Measurements from ENCODE around the gene F2RL2.
A peak's percentile ranks its signal among the peaks of the same experiment; 100 is the strongest.

Gene F2RL2

GRCh38 chr5:76602094-76602726 is 21.0 kb downstream of the F2RL2 start:
- H3K4me3 ChIP-seq (ENCODE audit: low read depth, low read length) = no peak overlapping the region
- peak; percentile 73 for DNase-seq (ENCODE audit: low read depth)
- peak; percentile 70 for TF ChIP-seq CTCF (conservative IDR thresholded peaks at IDR 0.05; ENCODE audit: low read depth, low read length)

- peak; percentile 79 for TF ChIP-seq CTCF (conservative IDR thresholded peaks at IDR 0.05; ENCODE audit: low read depth, low read length)
- no peak overlapping the region for H3K4me3 ChIP-seq (ENCODE audit: low read depth, low read length)
- DNase-seq (ENCODE audit: low read depth) = peak; percentile 88
Measured at GRCh38 chr5:76601470-76601869, 21.7 kb downstream of the F2RL2 start.

- TF ChIP-seq CTCF (conservative IDR thresholded peaks at IDR 0.05; ENCODE audit: low read depth, low read length) = no peak
- no peak overlapping the region for H3K4me3 ChIP-seq (ENCODE audit: low read depth, low read length)
- no peak for DNase-seq (ENCODE audit: low read depth)
Measured at GRCh38 chr5:76600716-76601115, 22.5 kb downstream of the F2RL2 start.

- no peak for TF ChIP-seq CTCF (conservative IDR thresholded peaks at IDR 0.05; ENCODE audit: low read depth, low read length)
- DNase-seq (ENCODE audit: low read depth) = no peak
Measured at GRCh38 chr5:76598531-76598930, 24.7 kb downstream of the F2RL2 start.

GRCh38 chr5:76595755-76596481 is 27.3 kb downstream of the F2RL2 start:
- no peak for TF ChIP-seq CTCF (conservative IDR thresholded peaks at IDR 0.05; ENCODE audit: low read depth, low read length)
- H3K4me3 ChIP-seq (ENCODE audit: low read depth, low read length) = no peak overlapping the region
- no peak for DNase-seq (ENCODE audit: low read depth)

More at GRCh38 chr5:76598531-76598930, 24.7 kb downstream of the F2RL2 start:
- H3K4me3 ChIP-seq (ENCODE audit: low read depth, low read length) = no peak overlapping the region

GRCh38 chr5:76594107-76594506 is 29.1 kb downstream of the F2RL2 start:
- no peak for TF ChIP-seq CTCF (conservative IDR thresholded peaks at IDR 0.05; ENCODE audit: low read depth, low read length)
- DNase-seq (ENCODE audit: low read depth) = no peak
- H3K4me3 ChIP-seq (ENCODE audit: low read depth, low read length) = no peak overlapping the region

GRCh38 chr5:76592692-76593091 is 30.5 kb downstream of the F2RL2 start:
- DNase-seq (ENCODE audit: low read depth) = no peak
- TF ChIP-seq CTCF (conservative IDR thresholded peaks at IDR 0.05; ENCODE audit: low read depth, low read length) = no peak
- H3K4me3 ChIP-seq (ENCODE audit: low read depth, low read length) = no peak overlapping the region
